Measurements from ENCODE around the gene MSI1. TPM values are rescaled to one million over a fixed set of nuclear protein-coding genes. Genes with fewer than 3 reads are reported as not detected.

The MSI1 gene
- total RNA-seq, 1 experiment from 2014 or later, result 26.0 TPM

DNA sequence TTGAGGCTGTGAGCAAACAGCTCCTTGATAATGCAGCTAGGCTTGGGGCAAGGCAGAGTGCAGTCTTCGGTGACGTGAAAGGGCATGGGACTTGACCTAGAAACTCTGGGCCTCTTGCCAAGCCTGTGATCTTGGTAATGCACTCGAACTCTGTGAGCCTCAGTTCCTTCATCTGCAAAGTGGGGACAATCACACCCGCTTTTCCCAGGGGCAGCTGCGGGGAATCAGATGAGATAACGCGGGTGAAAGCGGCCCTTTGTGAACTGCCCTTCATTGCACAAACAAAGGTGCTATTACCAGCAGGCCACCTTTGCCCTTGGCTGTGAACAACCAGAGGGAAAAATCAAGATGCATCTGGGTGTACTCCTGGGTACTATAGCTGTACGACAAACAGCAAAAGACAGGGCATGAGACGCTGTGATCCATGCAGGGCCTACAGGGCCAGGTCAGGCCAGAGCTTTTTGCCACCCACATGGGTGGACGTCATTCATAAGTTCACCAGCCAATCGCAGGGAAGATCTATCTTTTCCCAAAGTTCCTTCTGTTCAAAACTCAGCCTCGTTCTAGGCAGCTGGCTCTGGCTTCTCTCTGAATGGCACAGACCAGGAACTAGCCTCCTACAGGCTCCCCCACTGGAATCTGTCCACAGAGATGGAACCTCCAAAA is 3.2 kb downstream of the MSI1 start:
- Histone ChIP-seq H3K4me1 (ENCODE audit: control insufficient read depth in 1 of 2, insufficient read depth in 2 of 2, low read length in 2 of 2) (peaks cover 9 to 24% of the 10 kb centered on the region in 2 experiments; a peak in 3 of 4 replicates), H3K9me2 (ENCODE audit: insufficient read depth) (no peaks in the 10 kb centered on the region), H3K4me3 (replicated peaks in 1 of 2; ENCODE audit: low read depth in 1 of 2, low read length in 2 of 2) (no peak overlapping the region), H3K9ac (ENCODE audit: low read length) (no peak overlapping the region), H3K9me3 (ENCODE audit: control insufficient read depth in 1 of 2, insufficient read depth in 1 of 2, low read depth in 1 of 2, low read length in 2 of 2) (no peaks in the 10 kb centered on the region), H3K79me2 (ENCODE audit: insufficient read depth, low read length) (no peaks in the 10 kb centered on the region; the same call in 1 of the 2 replicates), H4K20me1 (ENCODE audit: insufficient read depth) (no peaks in the 10 kb centered on the region), H2AFZ (ENCODE audit: low read depth, low read length, poor library complexity, severe bottlenecking) (no peak overlapping the region), H3K27ac (ENCODE audit: low read depth, low read length) (no peak overlapping the region), H3K27me3 (ENCODE audit: insufficient read depth, low read length) (peaks cover 7% of the 10 kb centered on the region; the same call in 1 of the 2 replicates), H3K4me2 (ENCODE audit: low read length) (no peak overlapping the region), H3K36me3 (ENCODE audit: control insufficient read depth in 1 of 2, insufficient read depth in 2 of 2, low read length in 2 of 2) (no peaks in the 10 kb centered on the region)
- intact Hi-C loops (cut with micrococcal nuclease), result no loop called here
- TSS peak; percentile 42 for BruUV-seq (replicated peaks)
- CTCF ChIA-PET, result interaction anchor here (1.1 to 1.2 kb wide), 3 partner anchors 9 to 101 kb away, joined by 3 to 4 read pairs (median 3); no protein-coding TSS in a partner anchor
- DNase-seq (ENCODE audit: low read depth, low spot score) (no peak), ATAC-seq (no peak)
- RAD21 ChIA-PET (ENCODE audit: low non-redundant PET in 1 of 2, low total read pairs in 2 of 2, uncharacterized antibody in 2 of 2, unreplicated experiment in 2 of 2), result no interaction called here
- TF ChIP-seq TCF7L2 (IDR thresholded peaks at IDR 0.05; ENCODE audit: borderline replicate concordance, extremely low read depth, insufficient read depth, insufficient read length), result no peak
- TF ChIP-seq ATF3 (IDR thresholded peaks at IDR 0.05), result no peak
- TF ChIP-seq POLR2AphosphoS5 (IDR thresholded peaks at IDR 0.05; ENCODE audit: low read depth, low read length), result no peak
- TF ChIP-seq CEBPB (IDR thresholded peaks at IDR 0.05; ENCODE audit: low read depth), result no peak
- no peak for TF ChIP-seq ZBTB33 (IDR thresholded peaks at IDR 0.05; ENCODE audit: extremely low read depth, insufficient replicate concordance, low read length)
- no peak for TF ChIP-seq EGR1 (IDR thresholded peaks at IDR 0.05; ENCODE audit: low read depth)
- TF ChIP-seq, protein P1, sequence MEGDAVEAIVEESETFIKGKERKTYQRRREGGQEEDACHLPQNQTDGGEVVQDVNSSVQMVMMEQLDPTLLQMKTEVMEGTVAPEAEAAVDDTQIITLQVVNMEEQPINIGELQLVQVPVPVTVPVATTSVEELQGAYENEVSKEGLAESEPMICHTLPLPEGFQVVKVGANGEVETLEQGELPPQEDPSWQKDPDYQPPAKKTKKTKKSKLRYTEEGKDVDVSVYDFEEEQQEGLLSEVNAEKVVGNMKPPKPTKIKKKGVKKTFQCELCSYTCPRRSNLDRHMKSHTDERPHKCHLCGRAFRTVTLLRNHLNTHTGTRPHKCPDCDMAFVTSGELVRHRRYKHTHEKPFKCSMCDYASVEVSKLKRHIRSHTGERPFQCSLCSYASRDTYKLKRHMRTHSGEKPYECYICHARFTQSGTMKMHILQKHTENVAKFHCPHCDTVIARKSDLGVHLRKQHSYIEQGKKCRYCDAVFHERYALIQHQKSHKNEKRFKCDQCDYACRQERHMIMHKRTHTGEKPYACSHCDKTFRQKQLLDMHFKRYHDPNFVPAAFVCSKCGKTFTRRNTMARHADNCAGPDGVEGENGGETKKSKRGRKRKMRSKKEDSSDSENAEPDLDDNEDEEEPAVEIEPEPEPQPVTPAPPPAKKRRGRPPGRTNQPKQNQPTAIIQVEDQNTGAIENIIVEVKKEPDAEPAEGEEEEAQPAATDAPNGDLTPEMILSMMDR (IDR thresholded peaks at IDR 0.05 in 2 of 3, conservative IDR thresholded peaks at IDR 0.05 in 1 of 3; ENCODE audit: borderline replicate concordance in 1 of 3, insufficient read depth in 1 of 3, low read depth in 2 of 3, low read length in 2 of 3), result no peak
- no peak for TF ChIP-seq POLR2A (IDR thresholded peaks at IDR 0.05; ENCODE audit: borderline replicate concordance, extremely low read depth, insufficient read depth, insufficient read length)
- POLR2A ChIA-PET, result no interaction called here
